Sigmoid colon (tissue), 7 donors: Measurements from ENCODE around the gene USP17L25. TPM values are rescaled to one million over a fixed set of nuclear protein-coding genes. Genes with fewer than 3 reads are reported as not detected.
"Not testable (repeated sequence)": the region's sequence is repeated elsewhere in the genome, so short reads cannot be mapped to it uniquely, and the experiment has no call there.

Experiments used
- DNase-seq: peaks from one replicate; pipeline ENCODE4 v3.0.0-alpha.2; 2019
- H3K27ac ChIP-seq, 4 donors: fragments of 200-600 bp; sonication (generic); one replicate each; pipeline ENCODE4 v1.5.1; 2016 to 2019; ENCODE audit warnings: mild to moderate bottlenecking in 1 of 4
- H3K27me3 ChIP-seq, 3 donors: fragments of 200-600 bp; sonication (generic); one replicate each; pipeline ENCODE4 v1.5.1; 2019; ENCODE audit warnings: mild to moderate bottlenecking in 1 of 3
- H3K36me3 ChIP-seq, 4 donors: fragments of 200-600 bp; sonication (generic); one replicate each; pipeline ENCODE4 v1.5.1; 2016 to 2019
- H3K4me1 ChIP-seq, 4 donors: fragments of 200-600 bp; sonication (generic); one replicate each; pipeline ENCODE4 v1.5.1; 2017 to 2019
- H3K4me3 ChIP-seq, 4 donors: fragments of 200-600 bp; sonication (generic); one replicate each; pipeline ENCODE4 v1.5.1; 2017 to 2019; ENCODE audit warnings: mild to moderate bottlenecking in 2 of 4, moderate library complexity in 1 of 4
- H3K9me3 ChIP-seq, 4 donors: fragments of 200-600 bp in 3 of 4; sonication (generic) in 3 of 4; one replicate each; pipeline versions ENCODE4 v1.5.1 to v1.6.1; 2013 to 2019
- WGBS, 2 donors: extraction: QIAGEN DNeasy Blood & Tissue Kit; methylation state at CpG; one replicate each; pipeline ENCODE4 v1.1.7; 2013; 5-methylcytosine and 5-hydroxymethylcytosine counted together
- intact Hi-C: fragments of 100-400 bp; cut with DNase I; formaldehyde crosslinking; loops from one replicate; pipeline ENCODE4 v1.15.1; 2023
- polyA plus RNA-seq, 3 donors: library from polyadenylated mRNA; stranded (reverse); fragments of 200-250 nt; gene quantifications; one replicate each; pipeline ENCODE4 v1.2.3, GENCODE V29; 2013
- total RNA-seq, 4 donors: library from RNA; depleted of rRNA; stranded (reverse); fragments of >200 nt; gene quantifications; one replicate each; pipeline ENCODE4 v1.1.0, GENCODE V29; 2016
- donor health status: healthy with polysubstance abuse.
- donor health status: Bipolar disorder and iron deficiency.
- donor health status: healthy.

USP17L25 gene
- not detected for total RNA-seq
- polyA plus RNA-seq, result not detected

GRCh38 chr4:9329611-9330010 lies at the start of gene USP17L25:
TSS of gene USP17L25 (plus strand) at chr4:9329911. CDS start at chr4:9329911, 0 bp downstream.
- WGBS, 2 donors, result no CpG with 5 or more reads among the region's 15 CpGs
- DNase-seq, H3K27me3 ChIP-seq, H3K36me3 ChIP-seq, intact Hi-C loops, H3K4me1 ChIP-seq, H3K27ac ChIP-seq, H3K4me3 ChIP-seq, H3K9me3 ChIP-seq: not testable (repeated sequence)

DNA sequence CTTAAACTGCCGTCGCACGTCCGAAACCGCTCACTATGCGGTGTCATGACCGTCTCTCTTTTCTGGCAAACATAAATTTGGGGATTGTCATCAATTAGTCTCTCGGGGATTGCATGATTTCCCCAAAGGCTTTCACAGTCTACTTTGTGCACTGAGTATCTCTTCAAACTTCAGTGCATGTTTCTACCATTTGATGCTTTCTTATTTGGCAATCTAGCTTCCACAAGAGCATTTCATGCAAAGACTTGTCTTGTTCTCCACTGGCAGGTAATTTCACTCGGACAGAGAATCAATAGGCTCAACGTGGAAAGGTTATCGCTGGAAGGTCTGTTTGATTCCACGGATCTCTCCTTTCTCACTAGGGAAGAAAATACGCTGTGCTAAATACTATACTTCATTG lies 5.5 kb upstream of the USP17L25 start:
- H3K36me3 ChIP-seq, intact Hi-C loops, H3K4me3 ChIP-seq, H3K9me3 ChIP-seq, DNase-seq, H3K4me1 ChIP-seq, H3K27ac ChIP-seq, H3K27me3 ChIP-seq: not testable (repeated sequence)
- WGBS, 2 donors, result 88 to 90% methylated on average over 1 of the region's 13 CpGs

DNA sequence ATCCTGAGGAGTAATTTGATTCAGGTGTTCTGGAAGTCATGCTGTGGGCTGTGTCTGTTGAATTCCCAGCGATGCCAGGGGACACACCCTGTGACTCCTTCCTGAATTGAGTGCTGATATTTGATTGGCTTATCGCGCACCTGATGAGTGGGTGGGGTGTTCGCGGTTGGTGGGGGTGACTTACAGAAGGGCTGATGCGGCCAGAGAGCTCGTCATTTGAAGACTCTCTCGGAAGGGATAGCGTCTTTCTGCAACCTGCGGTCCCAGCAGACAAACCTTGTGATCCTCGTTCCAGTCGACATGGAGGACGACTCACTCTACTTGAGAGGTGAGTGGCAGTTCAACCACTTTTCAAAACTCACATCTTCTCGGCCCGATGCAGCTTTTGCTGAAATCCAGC lies 4.8 kb upstream of the USP17L25 start, which contains the start of gene USP17L24:
TSS of gene USP17L24 (plus strand) at position 301 of the 400 bp plus-strand sequence. CDS start at position 301, 0 bp downstream.
- H3K27ac ChIP-seq, H3K9me3 ChIP-seq, H3K4me1 ChIP-seq, H3K36me3 ChIP-seq, intact Hi-C loops, DNase-seq, H3K4me3 ChIP-seq, H3K27me3 ChIP-seq: not testable (repeated sequence)
- WGBS, 2 donors, result no CpG with 5 or more reads among the region's 15 CpGs

DNA sequence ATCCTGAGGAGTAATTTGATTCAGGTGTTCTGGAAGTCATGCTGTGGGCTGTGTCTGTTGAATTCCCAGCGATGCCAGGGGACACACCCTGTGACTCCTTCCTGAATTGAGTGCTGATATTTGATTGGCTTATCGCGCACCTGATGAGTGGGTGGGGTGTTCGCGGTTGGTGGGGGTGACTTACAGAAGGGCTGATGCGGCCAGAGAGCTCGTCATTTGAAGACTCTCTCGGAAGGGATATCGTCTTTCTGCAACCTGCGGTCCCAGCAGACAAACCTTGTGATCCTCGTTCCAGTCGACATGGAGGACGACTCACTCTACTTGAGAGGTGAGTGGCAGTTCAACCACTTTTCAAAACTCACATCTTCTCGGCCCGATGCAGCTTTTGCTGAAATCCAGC lies 4.6 kb downstream of the USP17L25 start, which contains the start of gene USP17L26:
TSS of gene USP17L26 (plus strand) at position 301 of the 400 bp plus-strand sequence. CDS start at position 301, 0 bp downstream.
- H3K36me3 ChIP-seq, DNase-seq, H3K27me3 ChIP-seq, H3K27ac ChIP-seq, H3K9me3 ChIP-seq, H3K4me1 ChIP-seq, intact Hi-C loops, H3K4me3 ChIP-seq: not testable (repeated sequence)
- WGBS, 2 donors, result 96% methylated on average over 9 of the region's 15 CpGs; no CpG with 5 or more reads in 1 of the 2 donors

GRCh38 chr4:9339103-9339502 lies 9.4 kb downstream of the USP17L25 start, which contains the start of gene USP17L5:
TSS of gene USP17L5 (plus strand) at chr4:9339403. CDS start at chr4:9339403, 0 bp downstream.
- H3K27ac ChIP-seq, H3K9me3 ChIP-seq, DNase-seq, H3K36me3 ChIP-seq, intact Hi-C loops, H3K27me3 ChIP-seq, H3K4me3 ChIP-seq, H3K4me1 ChIP-seq: not testable (repeated sequence)
- no CpG with 5 or more reads among the region's 15 CpGs for WGBS, 2 donors

- H3K4me3 ChIP-seq, H3K27me3 ChIP-seq, H3K36me3 ChIP-seq, DNase-seq, H3K4me1 ChIP-seq, intact Hi-C loops, H3K27ac ChIP-seq, H3K9me3 ChIP-seq: not testable (repeated sequence)
- no CpG with 5 or more reads among the region's 15 CpGs for WGBS, 2 donors
Observed at GRCh38 chr4:9343848-9344247, 14.1 kb downstream of the USP17L25 start, which contains the start of gene USP17L27. TSS of gene USP17L27 (plus strand) at chr4:9344148. CDS start at chr4:9344148, 0 bp downstream.

DNA sequence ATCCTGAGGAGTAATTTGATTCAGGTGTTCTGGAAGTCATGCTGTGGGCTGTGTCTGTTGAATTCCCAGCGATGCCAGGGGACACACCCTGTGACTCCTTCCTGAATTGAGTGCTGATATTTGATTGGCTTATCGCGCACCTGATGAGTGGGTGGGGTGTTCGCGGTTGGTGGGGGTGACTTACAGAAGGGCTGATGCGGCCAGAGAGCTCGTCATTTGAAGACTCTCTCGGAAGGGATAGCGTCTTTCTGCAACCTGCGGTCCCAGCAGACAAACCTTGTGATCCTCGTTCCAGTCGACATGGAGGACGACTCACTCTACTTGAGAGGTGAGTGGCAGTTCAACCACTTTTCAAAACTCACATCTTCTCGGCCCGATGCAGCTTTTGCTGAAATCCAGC lies 18.9 kb downstream of the USP17L25 start, which contains the start of gene USP17L28:
TSS of gene USP17L28 (plus strand) at position 301 of the 400 bp plus-strand sequence. CDS start at position 301, 0 bp downstream.
- H3K9me3 ChIP-seq, DNase-seq, intact Hi-C loops, H3K27me3 ChIP-seq, H3K4me3 ChIP-seq, H3K4me1 ChIP-seq, H3K27ac ChIP-seq, H3K36me3 ChIP-seq: not testable (repeated sequence)
- no CpG with 5 or more reads among the region's 15 CpGs for WGBS, 2 donors

GRCh38 chr4:9350866-9351265 lies 21.2 kb downstream of the USP17L25 start:
- H3K36me3 ChIP-seq, H3K27me3 ChIP-seq, DNase-seq, intact Hi-C loops, H3K27ac ChIP-seq, H3K4me3 ChIP-seq, H3K4me1 ChIP-seq, H3K9me3 ChIP-seq: not testable (repeated sequence)
- WGBS, 2 donors, result 92 to 95% methylated on average over 13 of the region's 18 CpGs

DNA sequence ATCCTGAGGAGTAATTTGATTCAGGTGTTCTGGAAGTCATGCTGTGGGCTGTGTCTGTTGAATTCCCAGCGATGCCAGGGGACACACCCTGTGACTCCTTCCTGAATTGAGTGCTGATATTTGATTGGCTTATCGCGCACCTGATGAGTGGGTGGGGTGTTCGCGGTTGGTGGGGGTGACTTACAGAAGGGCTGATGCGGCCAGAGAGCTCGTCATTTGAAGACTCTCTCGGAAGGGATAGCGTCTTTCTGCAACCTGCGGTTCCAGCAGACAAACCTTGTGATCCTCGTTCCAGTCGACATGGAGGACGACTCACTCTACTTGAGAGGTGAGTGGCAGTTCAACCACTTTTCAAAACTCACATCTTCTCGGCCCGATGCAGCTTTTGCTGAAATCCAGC lies 23.6 kb downstream of the USP17L25 start, which contains the start of gene USP17L29:
TSS of gene USP17L29 (plus strand) at position 301 of the 400 bp plus-strand sequence. CDS start at position 301, 0 bp downstream.
- H3K9me3 ChIP-seq, result not testable (repeated sequence)
- no CpG with 5 or more reads among the region's 15 CpGs for WGBS, 2 donors

DNA sequence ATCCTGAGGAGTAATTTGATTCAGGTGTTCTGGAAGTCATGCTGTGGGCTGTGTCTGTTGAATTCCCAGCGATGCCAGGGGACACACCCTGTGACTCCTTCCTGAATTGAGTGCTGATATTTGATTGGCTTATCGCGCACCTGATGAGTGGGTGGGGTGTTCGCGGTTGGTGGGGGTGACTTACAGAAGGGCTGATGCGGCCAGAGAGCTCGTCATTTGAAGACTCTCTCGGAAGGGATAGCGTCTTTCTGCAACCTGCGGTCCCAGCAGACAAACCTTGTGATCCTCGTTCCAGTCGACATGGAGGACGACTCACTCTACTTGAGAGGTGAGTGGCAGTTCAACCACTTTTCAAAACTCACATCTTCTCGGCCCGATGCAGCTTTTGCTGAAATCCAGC lies 33.1 kb downstream of the USP17L25 start, which contains the start of gene USP17L30:
TSS of gene USP17L30 (plus strand) at position 301 of the 400 bp plus-strand sequence. CDS start at position 301, 0 bp downstream.
- H3K9me3 ChIP-seq, H3K36me3 ChIP-seq, H3K27me3 ChIP-seq, H3K27ac ChIP-seq, DNase-seq, intact Hi-C loops, H3K4me3 ChIP-seq, H3K4me1 ChIP-seq: not testable (repeated sequence)
- WGBS, 2 donors, result no CpG with 5 or more reads among the region's 15 CpGs

More for the DNA sequence above, 23.6 kb downstream of the USP17L25 start, which contains the start of gene USP17L29:
- H3K4me3 ChIP-seq, H3K36me3 ChIP-seq, DNase-seq, intact Hi-C loops, H3K27me3 ChIP-seq, H3K27ac ChIP-seq, H3K4me1 ChIP-seq: not testable (repeated sequence)

GRCh38 chr4:9379881-9380280 lies 50.2 kb downstream of the USP17L25 start:
- H3K9me3 ChIP-seq, intact Hi-C loops, H3K4me1 ChIP-seq, H3K27me3 ChIP-seq, DNase-seq, H3K4me3 ChIP-seq, H3K27ac ChIP-seq, H3K36me3 ChIP-seq: not testable (repeated sequence)
- WGBS, 2 donors, result 49 to 87% methylated on average over 1 of the region's 1 CpG
